ENCODE measurements around the gene ADAMTSL4.

Gene ADAMTSL4

DNA sequence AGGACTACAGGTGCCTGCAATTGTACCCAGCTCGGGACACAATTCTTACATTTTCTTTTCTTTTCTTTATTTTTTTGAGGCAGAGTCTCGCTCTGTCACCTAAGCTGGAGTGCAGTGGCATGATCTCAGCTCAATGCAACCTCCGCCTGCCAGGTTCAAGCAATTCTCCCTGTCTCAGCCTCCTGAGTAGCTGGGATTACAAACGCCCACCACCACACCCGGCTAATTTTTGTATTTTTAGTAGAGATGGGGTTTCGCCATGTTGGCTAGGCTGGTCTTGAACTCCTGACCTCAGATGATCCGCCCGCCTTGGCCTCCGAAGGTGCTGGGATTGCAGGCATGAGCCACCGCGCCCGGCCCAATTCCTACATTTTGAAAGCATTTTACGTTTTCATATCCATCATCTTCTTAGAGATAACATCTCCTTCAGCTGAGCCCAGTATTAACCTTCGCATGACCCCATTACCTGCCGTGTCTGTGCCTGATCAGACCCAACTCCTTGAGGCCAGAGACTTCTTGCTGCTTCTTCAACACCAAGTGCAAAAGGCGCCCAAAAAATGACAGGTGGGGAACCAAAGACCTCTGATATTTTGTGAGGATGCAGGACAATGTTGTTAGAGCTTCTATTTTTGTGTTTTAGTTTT, 2.8 kb upstream of the ADAMTSL4 start:
- TF ChIP-seq, protein P1, sequence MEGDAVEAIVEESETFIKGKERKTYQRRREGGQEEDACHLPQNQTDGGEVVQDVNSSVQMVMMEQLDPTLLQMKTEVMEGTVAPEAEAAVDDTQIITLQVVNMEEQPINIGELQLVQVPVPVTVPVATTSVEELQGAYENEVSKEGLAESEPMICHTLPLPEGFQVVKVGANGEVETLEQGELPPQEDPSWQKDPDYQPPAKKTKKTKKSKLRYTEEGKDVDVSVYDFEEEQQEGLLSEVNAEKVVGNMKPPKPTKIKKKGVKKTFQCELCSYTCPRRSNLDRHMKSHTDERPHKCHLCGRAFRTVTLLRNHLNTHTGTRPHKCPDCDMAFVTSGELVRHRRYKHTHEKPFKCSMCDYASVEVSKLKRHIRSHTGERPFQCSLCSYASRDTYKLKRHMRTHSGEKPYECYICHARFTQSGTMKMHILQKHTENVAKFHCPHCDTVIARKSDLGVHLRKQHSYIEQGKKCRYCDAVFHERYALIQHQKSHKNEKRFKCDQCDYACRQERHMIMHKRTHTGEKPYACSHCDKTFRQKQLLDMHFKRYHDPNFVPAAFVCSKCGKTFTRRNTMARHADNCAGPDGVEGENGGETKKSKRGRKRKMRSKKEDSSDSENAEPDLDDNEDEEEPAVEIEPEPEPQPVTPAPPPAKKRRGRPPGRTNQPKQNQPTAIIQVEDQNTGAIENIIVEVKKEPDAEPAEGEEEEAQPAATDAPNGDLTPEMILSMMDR (IDR thresholded peaks at IDR 0.05; ENCODE audit: low read depth, low read length): no peak
- no peak for DNase-seq (ENCODE audit: extremely low read depth, low read depth)

DNA sequence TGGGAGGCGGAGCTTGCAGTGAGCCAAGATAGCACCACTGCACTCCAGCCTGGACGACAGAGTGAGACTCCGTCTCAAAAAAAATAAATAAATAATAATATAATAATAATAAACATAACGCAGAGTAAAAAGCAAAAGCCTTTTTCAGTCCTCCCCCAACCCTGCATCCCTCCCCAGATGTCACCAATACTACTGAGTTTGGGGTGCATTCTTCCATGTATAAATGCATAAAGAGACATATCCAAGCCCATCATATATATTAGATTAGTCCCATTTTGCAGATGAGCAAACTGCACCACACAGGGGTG, 930 bp upstream of the ADAMTSL4 start:
- TF ChIP-seq, protein P1 (IDR thresholded peaks at IDR 0.05; ENCODE audit: low read depth, low read length): no peak
- DNase-seq (ENCODE audit: extremely low read depth, low read depth): no peak

DNA sequence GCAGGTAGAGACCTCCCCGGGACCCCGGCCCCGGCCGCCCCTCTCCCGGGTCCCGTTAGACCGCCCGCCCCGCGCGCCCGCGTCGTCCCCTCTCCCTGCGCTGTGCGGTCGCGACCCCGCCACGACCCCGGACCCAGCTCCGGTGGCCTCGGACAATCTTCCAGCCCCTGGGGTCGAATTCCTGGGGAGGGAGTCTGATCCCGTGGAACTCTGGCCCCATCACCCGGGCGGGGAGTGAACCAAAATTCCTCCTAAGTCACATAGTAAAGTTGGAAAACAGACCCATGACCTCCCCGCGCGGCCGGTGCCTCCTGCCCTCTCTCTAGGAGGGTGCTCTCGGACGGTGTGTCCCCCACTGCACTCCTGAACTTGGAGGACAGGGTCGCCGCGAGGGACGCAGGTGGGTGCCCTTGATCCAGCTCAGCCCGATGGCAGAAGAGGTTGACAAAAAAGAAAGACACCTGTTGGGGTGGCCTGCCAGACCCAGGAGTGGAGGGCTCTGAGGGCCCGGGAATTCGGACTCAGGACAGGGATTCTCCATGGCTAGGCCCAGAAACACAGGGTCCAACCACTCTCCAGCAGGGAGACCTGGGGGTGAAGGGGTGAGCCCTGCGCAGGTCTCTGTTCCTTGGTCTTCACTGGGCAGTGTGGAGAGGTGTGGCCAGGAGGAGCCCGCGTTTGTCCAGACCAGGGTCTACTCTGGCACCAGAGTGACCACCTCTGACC, 451 bp downstream of the ADAMTSL4 start:
- TF ChIP-seq, protein P1 (IDR thresholded peaks at IDR 0.05; ENCODE audit: low read depth, low read length): peak; percentile 18
- no peak for DNase-seq (ENCODE audit: extremely low read depth, low read depth)

DNA sequence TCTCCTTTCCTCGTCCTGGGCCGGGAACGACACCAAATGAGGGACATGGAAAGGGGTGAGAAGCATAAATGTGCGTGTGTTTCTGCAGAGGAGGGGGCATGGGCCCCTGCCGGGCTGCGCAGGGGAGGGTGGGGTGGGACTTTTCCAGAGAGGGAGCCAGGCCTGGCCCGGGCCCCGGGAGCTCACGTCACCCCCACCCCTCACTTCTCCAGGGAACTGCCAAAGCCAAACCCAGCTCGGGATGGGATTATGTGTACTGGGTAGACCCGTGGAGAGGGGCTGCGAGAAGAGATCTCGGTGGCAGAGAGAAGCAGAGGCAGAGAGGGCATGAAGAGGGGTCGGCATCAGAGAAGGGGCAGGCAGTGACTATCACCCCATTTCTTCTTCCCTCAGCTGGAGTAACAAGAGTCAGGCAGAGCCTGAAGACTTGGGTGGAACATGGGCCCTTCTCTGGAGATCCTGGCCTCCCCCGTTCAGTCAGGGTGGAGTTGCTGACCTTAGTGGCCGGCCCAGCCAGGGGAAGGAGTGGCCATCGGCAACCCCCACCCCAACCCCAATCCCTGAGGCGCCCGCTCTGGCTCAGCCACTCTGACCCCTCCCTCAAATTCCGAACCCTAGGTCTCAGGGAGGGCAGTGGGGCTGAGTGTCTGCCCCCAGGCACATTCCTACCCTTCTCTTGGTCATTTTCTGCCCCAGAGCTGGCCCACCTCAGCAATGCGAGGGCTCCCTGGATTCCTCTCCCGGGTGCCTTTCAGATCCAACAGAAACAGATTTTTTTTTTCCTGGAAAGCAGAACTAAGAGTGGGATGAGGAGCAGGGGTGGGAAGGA, 1.2 kb downstream of the ADAMTSL4 start:
- TF ChIP-seq, protein P1 (IDR thresholded peaks at IDR 0.05; ENCODE audit: low read depth, low read length): no peak
- no peak for DNase-seq (ENCODE audit: extremely low read depth, low read depth)

DNA sequence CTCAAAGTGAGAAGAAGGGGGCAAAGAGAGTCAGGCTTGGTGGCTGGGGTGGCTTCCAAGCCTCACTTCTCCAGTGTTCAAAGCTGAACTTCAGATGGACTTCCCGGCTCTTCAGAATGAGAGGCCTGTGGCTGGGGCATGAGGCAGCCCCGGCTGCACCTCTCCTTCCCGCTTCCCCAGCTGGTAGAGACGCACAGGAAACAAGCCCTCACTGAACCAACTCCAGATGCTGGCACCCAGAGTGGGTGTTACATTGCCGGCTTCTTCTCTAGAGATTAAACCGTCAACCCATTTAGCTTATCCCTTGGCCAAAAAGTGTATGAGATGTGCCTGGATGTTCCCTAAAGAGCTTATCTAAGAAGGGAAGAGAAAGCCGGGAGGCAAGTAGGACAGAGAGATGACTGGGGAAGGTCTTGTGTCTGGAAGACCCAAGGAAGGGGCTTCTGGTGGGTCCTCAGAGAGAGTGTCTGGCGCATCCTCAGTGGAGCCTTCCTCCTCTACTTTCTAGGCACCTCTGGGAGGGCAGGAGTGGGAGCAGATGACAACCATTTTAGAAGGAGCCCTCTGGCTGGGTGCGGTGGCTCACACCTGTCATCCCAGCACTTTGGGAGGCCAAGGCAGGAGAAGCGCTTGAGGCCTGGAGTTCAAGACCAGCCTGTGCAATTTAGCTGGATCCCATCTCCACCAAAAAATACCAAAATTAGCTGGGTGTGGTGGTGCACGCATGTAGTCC, 2.0 kb downstream of the ADAMTSL4 start:
- no peak for DNase-seq (ENCODE audit: extremely low read depth, low read depth)
- TF ChIP-seq, protein P1 (IDR thresholded peaks at IDR 0.05; ENCODE audit: low read depth, low read length): no peak

DNA sequence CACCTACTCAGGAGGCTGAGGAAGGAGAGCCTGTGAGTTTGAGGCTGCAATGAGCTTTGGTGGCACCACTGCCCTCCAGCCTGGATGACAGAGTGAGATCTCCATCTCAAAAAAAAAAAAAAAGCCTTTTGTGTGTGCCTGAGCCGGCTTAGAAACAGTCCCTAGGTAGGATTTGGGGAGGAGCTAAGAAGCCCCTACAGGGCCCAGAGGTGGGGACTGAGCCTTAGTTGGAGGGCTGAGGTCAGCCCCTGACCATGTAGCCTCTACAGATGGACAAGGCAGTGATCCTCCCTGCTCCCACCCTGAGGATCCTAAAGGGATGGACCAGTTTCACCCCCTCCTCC, 2.5 kb downstream of the ADAMTSL4 start:
- TF ChIP-seq, protein P1 (IDR thresholded peaks at IDR 0.05; ENCODE audit: low read depth, low read length): no peak

More for the DNA sequence above, 2.5 kb downstream of the ADAMTSL4 start:
- no peak for DNase-seq (ENCODE audit: extremely low read depth, low read depth)
